HG03103 (cell line): ENCODE data around the gene ROR1.
A peak's percentile ranks its signal among the peaks of the same experiment; 100 is the strongest.

Experiments used
- ATAC-seq: cut with Tn5 transposase; IDR thresholded peaks from one replicate; pipeline ENCODE4 v1.9.1; 2021; ENCODE audit warnings: low read depth; ENCODE audit not compliant: unreplicated experiment

ROR1 gene

GRCh38 chr1:63987628-63988024 lies 213.8 kb downstream of the ROR1 start:
- ATAC-seq = no peak

GRCh38 chr1:63988941-63989340 lies 215.1 kb downstream of the ROR1 start:
- no peak for ATAC-seq

- ATAC-seq = no peak
Measured at GRCh38 chr1:63991685-63992084, 217.9 kb downstream of the ROR1 start.

GRCh38 chr1:64000021-64000420 lies 226.2 kb downstream of the ROR1 start:
- no peak for ATAC-seq

GRCh38 chr1:64001038-64001437 lies 227.2 kb downstream of the ROR1 start:
- ATAC-seq = no peak

GRCh38 chr1:64004451-64005025 lies 230.7 kb downstream of the ROR1 start:
- no peak for ATAC-seq

- no peak for ATAC-seq
Measured at GRCh38 chr1:64005801-64006200, 232.0 kb downstream of the ROR1 start.

GRCh38 chr1:64006276-64007051 lies 232.6 kb downstream of the ROR1 start:
- no peak for ATAC-seq

GRCh38 chr1:64010316-64010715 lies 236.5 kb downstream of the ROR1 start:
- ATAC-seq = no peak

GRCh38 chr1:64013395-64013794 lies 239.6 kb downstream of the ROR1 start:
- ATAC-seq = no peak

GRCh38 chr1:64019818-64020217 lies 246.0 kb downstream of the ROR1 start:
- ATAC-seq = peak; percentile 88

GRCh38 chr1:64021066-64021465 lies 247.2 kb downstream of the ROR1 start:
- no peak for ATAC-seq

- no peak for ATAC-seq
Measured at GRCh38 chr1:64025051-64025450, 251.2 kb downstream of the ROR1 start.

GRCh38 chr1:64029037-64029436 lies 255.2 kb downstream of the ROR1 start:
- ATAC-seq = no peak

- ATAC-seq = no peak
Measured at GRCh38 chr1:64030411-64030810, 256.6 kb downstream of the ROR1 start.

GRCh38 chr1:64031236-64031635 lies 257.4 kb downstream of the ROR1 start:
- no peak for ATAC-seq

- no peak for ATAC-seq
Measured at GRCh38 chr1:64033667-64034220, 259.9 kb downstream of the ROR1 start.

GRCh38 chr1:64036549-64036948 lies 262.7 kb downstream of the ROR1 start:
- ATAC-seq = no peak

- ATAC-seq = no peak
Measured at GRCh38 chr1:64038119-64038518, 264.3 kb downstream of the ROR1 start.

- ATAC-seq = no peak
Measured at GRCh38 chr1:64038965-64039364, 265.1 kb downstream of the ROR1 start.

GRCh38 chr1:64039390-64039926 lies 265.6 kb downstream of the ROR1 start:
- no peak for ATAC-seq
